GM23338 (cell line): ENCODE data around the gene CRY1. TPM values are rescaled to one million over a fixed set of nuclear protein-coding genes. Genes with fewer than 3 reads are reported as not detected.

Source experiments
- ATAC-seq: fragments of 200-7000 bp; cut with Tn5 transposase; 3 replicates; pipeline ENCODE4 v1.9.1; 2020
- DNase-seq: peaks from one replicate; pipeline ENCODE4 v3.0.0-alpha.2; 2015; ENCODE audit warnings: low spot score
- H2AFZ ChIP-seq: fragments of 200-600 bp; sonication (generic); 2 replicates; pipeline ENCODE4 v1.8.0; 2016; ENCODE audit warnings: antibody characterized with exemption, mild to moderate bottlenecking, moderate library complexity
- H3F3A ChIP-seq: fragments of 200-600 bp; sonication (generic); replicated peaks from 2 replicates; pipeline ENCODE4 v1.8.0; 2017; ENCODE audit warnings: antibody characterized with exemption, mixed run types, low read depth
- H3K27ac ChIP-seq: fragments of 200-600 bp; sonication (generic); 2 replicates; pipeline ENCODE4 v1.6.1; 2016; ENCODE audit warnings: low read depth
- H3K27me3 ChIP-seq: fragments of 200-600 bp; sonication (generic); 2 replicates; pipeline ENCODE4 v1.8.0; 2016; ENCODE audit warnings: mild to moderate bottlenecking, mixed run types, moderate library complexity; ENCODE audit not compliant: insufficient read depth
- H3K36me3 ChIP-seq: fragments of 200-600 bp; sonication (generic); 2 replicates; pipeline ENCODE4 v1.8.0; 2016; ENCODE audit warnings: mild to moderate bottlenecking; ENCODE audit not compliant: insufficient read depth
- H3K4me1 ChIP-seq: fragments of 200-600 bp; sonication (generic); 2 replicates; pipeline ENCODE4 v1.8.0; 2016; ENCODE audit warnings: mild to moderate bottlenecking, moderate library complexity; ENCODE audit not compliant: insufficient read depth
- H3K4me2 ChIP-seq: fragments of 200-600 bp; sonication (generic); 2 replicates; pipeline ENCODE4 v1.7.1; 2017; ENCODE audit warnings: mixed run types
- H3K4me3 ChIP-seq: fragments of 200-600 bp; sonication (generic); 2 replicates; pipeline ENCODE4 v1.6.1; 2016; ENCODE audit warnings: mixed run types
- H3K79me2 ChIP-seq: fragments of 200-600 bp; sonication (generic); replicated peaks from 2 replicates; pipeline ENCODE4 v1.8.0; 2017; ENCODE audit warnings: mild to moderate bottlenecking; ENCODE audit not compliant: insufficient read depth
- H3K9me2 ChIP-seq: fragments of 200-600 bp; sonication (generic); 2 replicates; pipeline ENCODE4 v1.8.0; 2017; ENCODE audit not compliant: insufficient read depth
- H4K20me1 ChIP-seq: fragments of 200-600 bp; sonication (generic); replicated peaks from 2 replicates; pipeline ENCODE4 v1.8.0; 2017; ENCODE audit warnings: mild to moderate bottlenecking; ENCODE audit not compliant: insufficient read depth
- H3K27ac Mint-ChIP-seq: 2 replicates; pipeline ENCODE4 v1.8.0; 2020; ENCODE audit warnings: inconsistent platforms, mild to moderate bottlenecking, moderate library complexity, mixed read lengths
- H3K27me3 Mint-ChIP-seq: 3 replicates; pipeline ENCODE4 v1.8.0; 2022; ENCODE audit warnings: low read depth, mild to moderate bottlenecking, moderate library complexity, mixed read lengths, inconsistent platforms; ENCODE audit not compliant: insufficient read depth, poor library complexity
- H3K36me3 Mint-ChIP-seq: 3 replicates; pipeline ENCODE4 v1.8.0; 2021; ENCODE audit warnings: low read depth, mild to moderate bottlenecking, inconsistent platforms, moderate library complexity, mixed read lengths
- H3K4me1 Mint-ChIP-seq: 3 replicates; pipeline ENCODE4 v1.8.0; 2020; ENCODE audit warnings: mild to moderate bottlenecking, inconsistent platforms, mixed read lengths
- H3K4me3 Mint-ChIP-seq: 3 replicates; pipeline ENCODE4 v1.8.0; 2021; ENCODE audit warnings: moderate library complexity, mild to moderate bottlenecking, inconsistent platforms, mixed read lengths
- H3K9me3 Mint-ChIP-seq: 3 replicates; pipeline ENCODE4 v1.8.0; 2020; ENCODE audit warnings: moderate library complexity, mild to moderate bottlenecking, inconsistent platforms, mixed read lengths
- CREB1 ChIP-seq: fragments of 250-450 bp; sonication (Bioruptor Pico); IDR thresholded peaks from 2 replicates; pipeline ENCODE4 v1.5.0; 2020; ENCODE audit warnings: low read depth, mild to moderate bottlenecking, moderate library complexity
- CTCF ChIP-seq, 2 experiments: fragments of 200-600 bp in 1 of 2; sonication (generic) in 1 of 2; conservative IDR thresholded peaks; 2 replicates each; pipeline versions ENCODE4 v1.5.1 to v1.6.1; 2016 to 2017; ENCODE audit warnings: antibody characterized with exemption in 2 of 2, low read depth in 2 of 2, mild to moderate bottlenecking in 2 of 2, moderate library complexity in 1 of 2
- ETS1 ChIP-seq: IDR thresholded peaks from 2 replicates; pipeline ENCODE4 v1.6.1; 2016; ENCODE audit warnings: antibody characterized with exemption
- EZH2 ChIP-seq: fragments of 200-600 bp; sonication (generic); IDR thresholded peaks from one replicate; pipeline ENCODE4 v1.8.0; 2017; ENCODE audit warnings: antibody characterized with exemption, mild to moderate bottlenecking, low read depth; ENCODE audit not compliant: unreplicated experiment
- EZH2phosphoT487 ChIP-seq: fragments of 200-600 bp; sonication (generic); IDR thresholded peaks from one replicate; pipeline ENCODE4 v1.8.1; 2018; ENCODE audit warnings: antibody characterized with exemption; ENCODE audit not compliant: unreplicated experiment
- JUNB ChIP-seq: IDR thresholded peaks from one replicate; pipeline ENCODE4 v1.6.1; 2016; ENCODE audit warnings: antibody characterized with exemption; ENCODE audit not compliant: unreplicated experiment
- NANOG ChIP-seq: IDR thresholded peaks from 2 replicates; pipeline ENCODE4 v1.6.1; 2016; ENCODE audit warnings: antibody characterized with exemption, borderline replicate concordance
- POLR2AphosphoS5 ChIP-seq: IDR thresholded peaks from 2 replicates; pipeline ENCODE4 v1.6.1; 2016; ENCODE audit warnings: antibody characterized with exemption, low read depth
- REST ChIP-seq: IDR thresholded peaks from one replicate; pipeline ENCODE4 v1.6.1; 2018; ENCODE audit warnings: antibody characterized with exemption; ENCODE audit not compliant: unreplicated experiment
- STAT1 ChIP-seq: IDR thresholded peaks from one replicate; pipeline ENCODE4 v1.6.1; 2016; ENCODE audit warnings: antibody characterized with exemption; ENCODE audit not compliant: unreplicated experiment
- ZNF114 ChIP-seq: fragments of 250-450 bp; sonication (Bioruptor Pico); IDR thresholded peaks from 2 replicates; pipeline ENCODE4 v1.5.0; 2020; ENCODE audit warnings: mild to moderate bottlenecking, moderate library complexity
- ZNF331 ChIP-seq: fragments of 250-450 bp; sonication (Bioruptor Pico); IDR thresholded peaks from 2 replicates; pipeline ENCODE4 v1.5.0; 2020; ENCODE audit warnings: low read depth, mild to moderate bottlenecking, moderate library complexity
- ZNF462 ChIP-seq: fragments of 250-450 bp; sonication (Bioruptor Pico); IDR thresholded peaks from 2 replicates; pipeline ENCODE4 v1.5.0; 2020; ENCODE audit warnings: mild to moderate bottlenecking, moderate library complexity
- polyA plus RNA-seq: library from polyadenylated mRNA; unstranded; fragments of >200 nt; fragmentation: Nextera tagmentation; extraction: Ambion mirVana; gene quantifications from 2 replicates; pipeline ENCODE4 v1.2.1, GENCODE V29; 2016
- total RNA-seq: library from RNA; depleted of rRNA; stranded (reverse); fragments of >200 nt; shearing (Covaris generic); gene quantifications from 2 replicates; pipeline ENCODE4 v1.2.3, GENCODE V29; 2014

CRY1 gene
- total and polyA plus RNA-seq, 2 experiments from 2014 or later, result 27.7 to 28.2 TPM

GRCh38 chr12:107086314-107086713, 7.0 kb downstream of the CRY1 start (continued):
- TF ChIP-seq EZH2phosphoT487, result no peak

- peaks cover under 1% of the 10 kb centered on the region for H3K27me3 Mint-ChIP-seq
- no peak overlapping the region for H3K4me3 ChIP-seq
- no peaks in the 10 kb centered on the region for H3K9me2 ChIP-seq
- peaks cover 10% of the 10 kb centered on the region for H3K9me3 Mint-ChIP-seq
- DNase-seq, result no peak
- H3K36me3 ChIP-seq, result no peaks in the 10 kb centered on the region
- H3K79me2 ChIP-seq, result peaks cover 85% of the 10 kb centered on the region
- H3K4me1 Mint-ChIP-seq, result peaks cover 10% of the 10 kb centered on the region
- no peak overlapping the region for H3K4me3 Mint-ChIP-seq
- H4K20me1 ChIP-seq, result peaks cover 4% of the 10 kb centered on the region; the same call in 1 of the 2 replicates
- no peaks in the 10 kb centered on the region for H3K27me3 ChIP-seq
- TF ChIP-seq CTCF (conservative IDR thresholded peaks at IDR 0.05; ENCODE audit: low read depth in 2 of 2), result no peak
- no peak for TF ChIP-seq EZH2phosphoT487
- TF ChIP-seq ZNF114, result no peak
- TF ChIP-seq CREB1 (CRISPR knock-in tag), result no peak
- TF ChIP-seq EZH2, result no peak
- no peak for TF ChIP-seq ETS1
- no peak for TF ChIP-seq POLR2AphosphoS5
- TF ChIP-seq STAT1, result no peak
- no peak for TF ChIP-seq ZNF462 (CRISPR knock-in tag)
- no peak for TF ChIP-seq REST
- TF ChIP-seq NANOG, result no peak
- no peak for TF ChIP-seq JUNB
- TF ChIP-seq ZNF331 (CRISPR knock-in tag), result no peak
- no peaks in the 10 kb centered on the region for H3F3A ChIP-seq
- no peak overlapping the region for H3K4me2 ChIP-seq
- H3K36me3 Mint-ChIP-seq, result peaks cover 11% of the 10 kb centered on the region
- ATAC-seq, result no peak
- H3K27ac Mint-ChIP-seq, result no peak overlapping the region
- no peak overlapping the region for H3K27ac ChIP-seq
- no peak overlapping the region for H2AFZ ChIP-seq
- peaks cover 19% of the 10 kb centered on the region for H3K4me1 ChIP-seq
Measured at GRCh38 chr12:107081778-107082177, 11.6 kb downstream of the CRY1 start.
